ENCODE measurements around the gene MAP3K2. TPM values are rescaled to one million over a fixed set of nuclear protein-coding genes. Genes with fewer than 3 reads are reported as not detected.

The MAP3K2 gene
- total and polyA plus RNA-seq, 2 of the 8 experiments (the other 6 are each of a cell fraction or from before 2014, with no cell fraction given) = 2.0 to 23.2 TPM

- TF ChIP-seq RAD21 (IDR thresholded peaks at IDR 0.05 in 1 of 2, conservative IDR thresholded peaks at IDR 0.05 in 1 of 2; ENCODE audit: low read depth in 2 of 2, low read length in 2 of 2) (no peak), HDAC2 (IDR thresholded peaks at IDR 0.05; ENCODE audit: borderline replicate concordance in 1 of 2, low read depth in 2 of 2, low read length in 2 of 2) (no peak), KDM4A (IDR thresholded peaks at IDR 0.05; ENCODE audit: low read depth, low read length, severe bottlenecking) (no peak), BCL11A (IDR thresholded peaks at IDR 0.05; ENCODE audit: low read depth in 2 of 2, low read length in 2 of 2) (no peak), YY1 (IDR thresholded peaks at IDR 0.05; ENCODE audit: low read depth, low read length) (no peak)
Observed at GRCh38 chr2:127398239-127398590, 10.4 kb upstream of the MAP3K2 start (continued).
